WTC11 (cell line): ENCODE data around the gene INVS. TPM values are rescaled to one million over a fixed set of nuclear protein-coding genes. Genes with fewer than 3 reads are reported as not detected.

ENCODE experiments used
- ATAC-seq: fragments of 200-7000 bp; cut with Tn5 transposase; 2 replicates; pipeline ENCODE4 v1.10.0; 2021; ENCODE audit warnings: mild to moderate bottlenecking, moderate library complexity
- CTCF ChIA-PET: fragments of 300-600 bp; sonication (Branson Sonifier 250); formaldehyde crosslinking; loops from one replicate; lab custom pipeline; 2021; ENCODE audit warnings: antibody characterized with exemption; lab: Charles Lee
- POLR2A ChIA-PET: fragments of 350-600 bp; sonication (Branson Sonifier 250); formaldehyde crosslinking; loops from one replicate; lab custom pipeline; 2021; ENCODE audit warnings: antibody characterized with exemption; lab: Charles Lee
- DNase-seq: peaks from one replicate; pipeline ENCODE4 v3.0.0; 2021; ENCODE audit warnings: low spot score
- H3K27ac Mint-ChIP-seq: 2 replicates; pipeline ENCODE4 v1.8.0; 2021; ENCODE audit warnings: mixed read lengths
- H3K27me3 Mint-ChIP-seq: 2 replicates; pipeline ENCODE4 v1.8.0; 2021; ENCODE audit warnings: low read depth, mild to moderate bottlenecking, moderate library complexity, mixed read lengths
- H3K36me3 Mint-ChIP-seq: 2 replicates; pipeline ENCODE4 v1.8.0; 2021; ENCODE audit warnings: mixed read lengths
- H3K4me1 Mint-ChIP-seq: 2 replicates; pipeline ENCODE4 v1.8.0; 2022; ENCODE audit warnings: mixed read lengths
- H3K4me3 Mint-ChIP-seq: 2 replicates; pipeline ENCODE4 v1.8.0; 2021; ENCODE audit warnings: mild to moderate bottlenecking, moderate library complexity, mixed read lengths
- H3K9me3 Mint-ChIP-seq: 2 replicates; pipeline ENCODE4 v1.8.0; 2021; ENCODE audit warnings: mixed read lengths
- EMX1 ChIP-seq: fragments of 250-450 bp; sonication (Bioruptor Pico); IDR thresholded peaks from 2 replicates; pipeline ENCODE4 v1.8.0; 2021; ENCODE audit warnings: mild to moderate bottlenecking
- ESRRA ChIP-seq: sonication (generic); formaldehyde crosslinking; IDR thresholded peaks from 2 replicates; pipeline ENCODE4 v1.8.1; 2022; ENCODE audit warnings: mild to moderate bottlenecking, missing genetic modification reagents, borderline replicate concordance
- NR3C1 ChIP-seq: sonication (generic); formaldehyde crosslinking; conservative IDR thresholded peaks from 2 replicates; pipeline ENCODE4 v1.8.1; 2023; ENCODE audit warnings: low read depth, mild to moderate bottlenecking, missing genetic modification reagents
- SMAD3 ChIP-seq: sonication (generic); formaldehyde crosslinking; IDR thresholded peaks from 2 replicates; pipeline ENCODE4 v1.8.0; 2022; ENCODE audit warnings: missing genetic modification reagents, mild to moderate bottlenecking, borderline replicate concordance
- SOX15 ChIP-seq: fragments of 250-450 bp; sonication (Bioruptor Pico); IDR thresholded peaks from 2 replicates; pipeline ENCODE4 v1.9.0; 2021; ENCODE audit warnings: mild to moderate bottlenecking
- TEAD4 ChIP-seq: sonication (generic); formaldehyde crosslinking; IDR thresholded peaks from 2 replicates; pipeline ENCODE4 v1.8.0; 2022; ENCODE audit warnings: mild to moderate bottlenecking, missing genetic modification reagents
- ZNF219 ChIP-seq: sonication (generic); formaldehyde crosslinking; IDR thresholded peaks from 2 replicates; pipeline ENCODE4 v1.8.0; 2023; ENCODE audit warnings: missing genetic modification reagents, mild to moderate bottlenecking, borderline replicate concordance
- ZNF263 ChIP-seq: sonication (generic); formaldehyde crosslinking; IDR thresholded peaks from 2 replicates; pipeline ENCODE4 v1.8.1; 2022; ENCODE audit warnings: low read depth, mild to moderate bottlenecking, moderate library complexity, missing genetic modification reagents
- ZNF317 ChIP-seq: sonication (generic); formaldehyde crosslinking; IDR thresholded peaks from 2 replicates; pipeline ENCODE4 v1.8.1; 2023; ENCODE audit warnings: low read depth, mild to moderate bottlenecking, moderate library complexity, missing genetic modification reagents, borderline replicate concordance
- total RNA-seq: library from RNA; stranded (reverse); gene quantifications from 3 replicates; pipeline ENCODE4 v1.2.3, GENCODE V29; 2021
- TF ChIP-seq, protein P1 (sequence below): fragments of 200-600 bp; IDR thresholded peaks from 2 replicates; pipeline ENCODE4 v1.8.0; 2022; ENCODE audit warnings: antibody characterized with exemption
- TF ChIP-seq, protein P2 (sequence below): sonication (generic); formaldehyde crosslinking; IDR thresholded peaks from 2 replicates; pipeline ENCODE4 v1.8.0; 2022; ENCODE audit warnings: mild to moderate bottlenecking, missing genetic modification reagents
- TF ChIP-seq, protein P3 (sequence below): sonication (generic); formaldehyde crosslinking; IDR thresholded peaks from 2 replicates; pipeline ENCODE4 v1.8.1; 2023; ENCODE audit warnings: mild to moderate bottlenecking, missing genetic modification reagents
- TF ChIP-seq, protein P4 (sequence below): fragments of 250-450 bp; sonication (Bioruptor Pico); IDR thresholded peaks from 2 replicates; pipeline ENCODE4 v1.9.0; 2021; ENCODE audit warnings: mild to moderate bottlenecking
- TF ChIP-seq, protein P5 (sequence below): fragments of 250-450 bp; sonication (Bioruptor Pico); IDR thresholded peaks from 2 replicates; pipeline ENCODE4 v2.1.2; 2022; ENCODE audit warnings: mild to moderate bottlenecking, moderate library complexity
- TF ChIP-seq, protein P6 (sequence below): fragments of 250-450 bp; sonication (Bioruptor Pico); IDR thresholded peaks from 2 replicates; pipeline ENCODE4 v1.8.0; 2021; ENCODE audit warnings: mild to moderate bottlenecking
- TF ChIP-seq, protein P7 (sequence below): sonication (generic); formaldehyde crosslinking; IDR thresholded peaks from 2 replicates; pipeline ENCODE4 v1.8.0; 2022; ENCODE audit warnings: mild to moderate bottlenecking, missing genetic modification reagents

INVS gene
- total RNA-seq, 1 experiment from 2014 or later: 8.1 TPM

DNA sequence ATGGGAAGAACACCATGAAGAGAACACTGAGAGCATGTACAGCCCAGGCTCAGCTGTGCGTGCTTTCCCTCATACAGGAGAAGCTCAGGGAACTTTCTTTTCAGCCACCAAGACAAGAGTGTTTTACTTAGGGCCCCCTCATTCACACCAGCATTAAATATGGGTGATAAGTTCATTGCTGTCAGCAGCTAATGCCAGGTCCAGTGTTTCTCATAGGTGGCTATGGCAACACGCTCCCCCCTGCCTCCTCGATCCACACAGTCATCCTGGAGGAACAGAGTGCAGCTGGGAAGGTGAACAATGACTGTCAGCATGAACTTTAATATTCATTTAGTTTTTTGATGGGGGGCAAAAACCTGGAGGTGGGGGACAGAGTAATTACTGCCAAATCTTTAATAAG is 199.3 kb downstream of the INVS start (continued):
- TF ChIP-seq, protein P1, sequence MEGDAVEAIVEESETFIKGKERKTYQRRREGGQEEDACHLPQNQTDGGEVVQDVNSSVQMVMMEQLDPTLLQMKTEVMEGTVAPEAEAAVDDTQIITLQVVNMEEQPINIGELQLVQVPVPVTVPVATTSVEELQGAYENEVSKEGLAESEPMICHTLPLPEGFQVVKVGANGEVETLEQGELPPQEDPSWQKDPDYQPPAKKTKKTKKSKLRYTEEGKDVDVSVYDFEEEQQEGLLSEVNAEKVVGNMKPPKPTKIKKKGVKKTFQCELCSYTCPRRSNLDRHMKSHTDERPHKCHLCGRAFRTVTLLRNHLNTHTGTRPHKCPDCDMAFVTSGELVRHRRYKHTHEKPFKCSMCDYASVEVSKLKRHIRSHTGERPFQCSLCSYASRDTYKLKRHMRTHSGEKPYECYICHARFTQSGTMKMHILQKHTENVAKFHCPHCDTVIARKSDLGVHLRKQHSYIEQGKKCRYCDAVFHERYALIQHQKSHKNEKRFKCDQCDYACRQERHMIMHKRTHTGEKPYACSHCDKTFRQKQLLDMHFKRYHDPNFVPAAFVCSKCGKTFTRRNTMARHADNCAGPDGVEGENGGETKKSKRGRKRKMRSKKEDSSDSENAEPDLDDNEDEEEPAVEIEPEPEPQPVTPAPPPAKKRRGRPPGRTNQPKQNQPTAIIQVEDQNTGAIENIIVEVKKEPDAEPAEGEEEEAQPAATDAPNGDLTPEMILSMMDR: no peak
- TF ChIP-seq, protein P2, sequence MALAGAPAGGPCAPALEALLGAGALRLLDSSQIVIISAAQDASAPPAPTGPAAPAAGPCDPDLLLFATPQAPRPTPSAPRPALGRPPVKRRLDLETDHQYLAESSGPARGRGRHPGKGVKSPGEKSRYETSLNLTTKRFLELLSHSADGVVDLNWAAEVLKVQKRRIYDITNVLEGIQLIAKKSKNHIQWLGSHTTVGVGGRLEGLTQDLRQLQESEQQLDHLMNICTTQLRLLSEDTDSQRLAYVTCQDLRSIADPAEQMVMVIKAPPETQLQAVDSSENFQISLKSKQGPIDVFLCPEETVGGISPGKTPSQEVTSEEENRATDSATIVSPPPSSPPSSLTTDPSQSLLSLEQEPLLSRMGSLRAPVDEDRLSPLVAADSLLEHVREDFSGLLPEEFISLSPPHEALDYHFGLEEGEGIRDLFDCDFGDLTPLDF (CRISPR knock-in tag): no peak

DNA sequence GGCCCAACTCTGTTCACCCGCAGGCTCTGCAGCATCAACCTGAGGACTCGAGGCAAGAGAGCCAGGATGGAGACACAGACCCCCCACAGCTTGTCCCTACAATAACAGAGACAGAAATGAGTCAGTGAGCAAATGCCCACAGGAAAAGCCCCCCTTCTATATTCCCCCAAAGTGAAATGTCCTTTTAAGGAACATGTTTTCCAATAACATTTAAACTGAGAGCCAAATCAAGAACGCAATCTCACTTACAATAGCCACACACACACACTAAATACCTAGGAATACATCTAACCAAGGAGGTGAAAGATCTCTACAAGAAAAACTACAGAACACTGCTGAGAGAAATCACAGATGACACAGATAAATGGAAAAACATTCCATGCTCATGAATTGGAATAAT is 204.7 kb downstream of the INVS start:
- peak overlapping the region; percentile 29 for H3K27ac Mint-ChIP-seq

DNA sequence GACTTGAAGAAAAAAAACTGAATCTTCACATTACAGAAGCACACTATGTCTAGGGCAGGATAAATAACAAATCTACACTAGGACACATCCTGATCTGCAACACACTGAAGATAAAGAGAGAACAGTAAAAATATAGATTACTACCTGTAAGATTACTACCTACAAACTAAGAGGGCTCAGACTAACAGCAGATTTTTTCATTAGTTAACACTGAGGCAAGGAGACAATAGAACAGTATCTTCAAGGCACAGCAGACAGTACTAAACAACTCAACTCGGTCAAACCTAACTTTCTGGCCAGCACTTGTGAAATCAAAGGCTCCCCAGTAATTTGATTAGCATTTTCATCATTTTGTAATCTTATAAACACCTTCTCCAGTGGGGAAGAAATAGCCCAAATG is 207.2 kb downstream of the INVS start:
- ATAC-seq: no peak
- TF ChIP-seq NR3C1 (CRISPR knock-in tag) (no peak), ZNF317 (CRISPR knock-in tag) (peak; percentile 87)
- ChIA-PET POLR2A (no interaction called here), CTCF (interaction anchor here (2.0 kb wide), 1 partner anchor 19 kb away, joined by 10 read pairs; no protein-coding TSS in a partner anchor)
- no peak for DNase-seq
- Mint-ChIP-seq H3K27ac (no peak overlapping the region), H3K4me3 (no peak overlapping the region), H3K4me1 (peaks cover 15% of the 10 kb centered on the region), H3K36me3 (peaks cover 78% of the 10 kb centered on the region), H3K9me3 (no peaks in the 10 kb centered on the region), H3K27me3 (no peaks in the 10 kb centered on the region)

More for the DNA sequence above, 204.7 kb downstream of the INVS start:
- H3K27me3 Mint-ChIP-seq: no peaks in the 10 kb centered on the region
- ChIA-PET POLR2A (no interaction called here), CTCF (no interaction called here)
- H3K4me1 Mint-ChIP-seq: peaks cover 15% of the 10 kb centered on the region
- no peak overlapping the region for H3K4me3 Mint-ChIP-seq
- TF ChIP-seq TEAD4: no peak
- TF ChIP-seq, protein P3, sequence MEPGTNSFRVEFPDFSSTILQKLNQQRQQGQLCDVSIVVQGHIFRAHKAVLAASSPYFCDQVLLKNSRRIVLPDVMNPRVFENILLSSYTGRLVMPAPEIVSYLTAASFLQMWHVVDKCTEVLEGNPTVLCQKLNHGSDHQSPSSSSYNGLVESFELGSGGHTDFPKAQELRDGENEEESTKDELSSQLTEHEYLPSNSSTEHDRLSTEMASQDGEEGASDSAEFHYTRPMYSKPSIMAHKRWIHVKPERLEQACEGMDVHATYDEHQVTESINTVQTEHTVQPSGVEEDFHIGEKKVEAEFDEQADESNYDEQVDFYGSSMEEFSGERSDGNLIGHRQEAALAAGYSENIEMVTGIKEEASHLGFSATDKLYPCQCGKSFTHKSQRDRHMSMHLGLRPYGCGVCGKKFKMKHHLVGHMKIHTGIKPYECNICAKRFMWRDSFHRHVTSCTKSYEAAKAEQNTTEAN (CRISPR knock-in tag): no peak
- TF ChIP-seq, protein P4, sequence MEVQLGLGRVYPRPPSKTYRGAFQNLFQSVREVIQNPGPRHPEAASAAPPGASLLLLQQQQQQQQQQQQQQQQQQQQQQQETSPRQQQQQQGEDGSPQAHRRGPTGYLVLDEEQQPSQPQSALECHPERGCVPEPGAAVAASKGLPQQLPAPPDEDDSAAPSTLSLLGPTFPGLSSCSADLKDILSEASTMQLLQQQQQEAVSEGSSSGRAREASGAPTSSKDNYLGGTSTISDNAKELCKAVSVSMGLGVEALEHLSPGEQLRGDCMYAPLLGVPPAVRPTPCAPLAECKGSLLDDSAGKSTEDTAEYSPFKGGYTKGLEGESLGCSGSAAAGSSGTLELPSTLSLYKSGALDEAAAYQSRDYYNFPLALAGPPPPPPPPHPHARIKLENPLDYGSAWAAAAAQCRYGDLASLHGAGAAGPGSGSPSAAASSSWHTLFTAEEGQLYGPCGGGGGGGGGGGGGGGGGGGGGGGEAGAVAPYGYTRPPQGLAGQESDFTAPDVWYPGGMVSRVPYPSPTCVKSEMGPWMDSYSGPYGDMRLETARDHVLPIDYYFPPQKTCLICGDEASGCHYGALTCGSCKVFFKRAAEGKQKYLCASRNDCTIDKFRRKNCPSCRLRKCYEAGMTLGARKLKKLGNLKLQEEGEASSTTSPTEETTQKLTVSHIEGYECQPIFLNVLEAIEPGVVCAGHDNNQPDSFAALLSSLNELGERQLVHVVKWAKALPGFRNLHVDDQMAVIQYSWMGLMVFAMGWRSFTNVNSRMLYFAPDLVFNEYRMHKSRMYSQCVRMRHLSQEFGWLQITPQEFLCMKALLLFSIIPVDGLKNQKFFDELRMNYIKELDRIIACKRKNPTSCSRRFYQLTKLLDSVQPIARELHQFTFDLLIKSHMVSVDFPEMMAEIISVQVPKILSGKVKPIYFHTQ (CRISPR knock-in tag): no peak
- no peak for TF ChIP-seq ZNF219 (CRISPR knock-in tag)
- no peak for TF ChIP-seq SMAD3
- no peak for TF ChIP-seq EMX1 (CRISPR knock-in tag)
- no peak for TF ChIP-seq ZNF263
- no peak for TF ChIP-seq SOX15
- TF ChIP-seq, protein P5, sequence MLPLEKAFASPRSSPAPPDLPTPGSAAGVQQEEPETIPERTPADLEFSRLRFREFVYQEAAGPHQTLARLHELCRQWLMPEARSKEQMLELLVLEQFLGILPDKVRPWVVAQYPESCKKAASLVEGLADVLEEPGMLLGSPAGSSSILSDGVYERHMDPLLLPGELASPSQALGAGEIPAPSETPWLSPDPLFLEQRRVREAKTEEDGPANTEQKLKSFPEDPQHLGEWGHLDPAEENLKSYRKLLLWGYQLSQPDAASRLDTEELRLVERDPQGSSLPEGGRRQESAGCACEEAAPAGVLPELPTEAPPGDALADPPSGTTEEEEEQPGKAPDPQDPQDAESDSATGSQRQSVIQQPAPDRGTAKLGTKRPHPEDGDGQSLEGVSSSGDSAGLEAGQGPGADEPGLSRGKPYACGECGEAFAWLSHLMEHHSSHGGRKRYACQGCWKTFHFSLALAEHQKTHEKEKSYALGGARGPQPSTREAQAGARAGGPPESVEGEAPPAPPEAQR: no peak
- TF ChIP-seq, protein P6, sequence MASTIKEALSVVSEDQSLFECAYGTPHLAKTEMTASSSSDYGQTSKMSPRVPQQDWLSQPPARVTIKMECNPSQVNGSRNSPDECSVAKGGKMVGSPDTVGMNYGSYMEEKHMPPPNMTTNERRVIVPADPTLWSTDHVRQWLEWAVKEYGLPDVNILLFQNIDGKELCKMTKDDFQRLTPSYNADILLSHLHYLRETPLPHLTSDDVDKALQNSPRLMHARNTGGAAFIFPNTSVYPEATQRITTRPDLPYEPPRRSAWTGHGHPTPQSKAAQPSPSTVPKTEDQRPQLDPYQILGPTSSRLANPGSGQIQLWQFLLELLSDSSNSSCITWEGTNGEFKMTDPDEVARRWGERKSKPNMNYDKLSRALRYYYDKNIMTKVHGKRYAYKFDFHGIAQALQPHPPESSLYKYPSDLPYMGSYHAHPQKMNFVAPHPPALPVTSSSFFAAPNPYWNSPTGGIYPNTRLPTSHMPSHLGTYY (CRISPR knock-in tag): no peak
- TF ChIP-seq, protein P7, sequence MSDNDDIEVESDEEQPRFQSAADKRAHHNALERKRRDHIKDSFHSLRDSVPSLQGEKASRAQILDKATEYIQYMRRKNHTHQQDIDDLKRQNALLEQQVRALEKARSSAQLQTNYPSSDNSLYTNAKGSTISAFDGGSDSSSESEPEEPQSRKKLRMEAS: no peak
- no peak for TF ChIP-seq ESRRA (CRISPR knock-in tag)
- ATAC-seq (no peak), DNase-seq (no peak)
- H3K9me3 Mint-ChIP-seq: no peaks in the 10 kb centered on the region
- H3K36me3 Mint-ChIP-seq: peaks cover 63% of the 10 kb centered on the region
